Measurements from ENCODE around the gene NTM.
"Not testable (repeated sequence)": the region's sequence is repeated elsewhere in the genome, so short reads cannot be mapped to it uniquely, and the experiment has no call there.

The NTM gene

DNA sequence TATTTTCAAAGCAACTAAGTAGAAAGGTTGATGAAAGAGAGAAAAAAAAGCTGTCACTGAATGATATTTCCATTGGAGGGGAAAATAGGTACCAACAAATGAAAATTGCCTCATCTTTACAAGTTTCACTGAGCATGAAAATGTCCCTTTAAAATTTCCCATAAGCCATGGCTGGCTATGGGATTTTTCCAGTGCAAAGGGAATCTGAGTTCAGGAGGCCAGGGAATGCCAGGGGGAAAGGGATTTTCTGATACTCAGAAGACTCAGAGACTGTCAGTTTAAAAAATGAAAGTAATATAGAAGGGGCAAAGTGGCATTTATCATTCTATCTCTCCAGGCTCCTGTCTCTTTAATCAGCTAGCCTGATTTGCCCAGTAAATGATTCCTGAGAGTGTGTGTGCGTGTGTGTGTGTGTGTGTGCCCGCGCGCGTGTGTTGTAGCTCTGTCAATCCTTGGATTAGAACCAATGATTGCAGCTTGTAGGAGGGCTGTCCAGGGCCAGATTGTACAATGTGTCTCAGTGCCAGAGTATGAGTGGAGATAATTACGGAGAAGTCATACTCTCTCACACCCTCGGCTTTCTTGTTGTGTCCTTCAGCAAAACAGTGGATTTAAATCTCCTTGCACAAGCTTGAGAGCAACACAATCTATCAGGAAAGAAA is at the start of gene NTM:
TSS of gene NTM (plus strand) at position 526 of the 662 bp plus-strand sequence.
- peak; percentile 95 for DNase-seq

DNA sequence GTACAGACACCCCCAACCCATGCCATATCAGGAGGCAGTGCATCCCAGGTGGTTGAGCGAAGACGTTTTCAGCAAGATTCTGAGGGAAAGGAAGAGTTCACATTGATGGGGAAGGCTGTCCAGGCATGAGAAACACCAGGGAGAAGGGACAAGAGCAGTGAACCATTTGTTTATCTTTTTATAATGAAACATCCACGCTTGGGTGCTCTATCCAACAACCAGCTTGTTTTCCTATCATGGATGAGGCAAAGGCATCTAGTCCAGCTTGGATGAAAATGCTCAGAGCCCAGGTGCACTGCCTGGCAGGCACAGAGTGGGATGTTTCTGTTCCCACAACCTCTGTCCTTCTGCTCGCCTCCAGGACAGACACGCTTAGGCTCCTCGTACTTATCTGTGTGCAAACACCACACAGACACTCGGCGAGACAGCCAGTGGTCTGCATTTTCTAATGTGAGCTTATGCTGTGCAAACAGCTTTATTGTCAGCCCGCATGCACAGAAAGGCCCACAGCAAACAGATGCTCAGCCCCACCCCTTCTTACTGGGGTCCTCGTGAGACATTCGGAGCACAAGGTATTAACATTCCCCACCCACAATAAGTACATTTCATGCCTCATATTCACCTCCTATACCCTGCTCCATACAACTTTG is 45.4 kb upstream of the NTM start:
- DNase-seq, result no peak

DNA sequence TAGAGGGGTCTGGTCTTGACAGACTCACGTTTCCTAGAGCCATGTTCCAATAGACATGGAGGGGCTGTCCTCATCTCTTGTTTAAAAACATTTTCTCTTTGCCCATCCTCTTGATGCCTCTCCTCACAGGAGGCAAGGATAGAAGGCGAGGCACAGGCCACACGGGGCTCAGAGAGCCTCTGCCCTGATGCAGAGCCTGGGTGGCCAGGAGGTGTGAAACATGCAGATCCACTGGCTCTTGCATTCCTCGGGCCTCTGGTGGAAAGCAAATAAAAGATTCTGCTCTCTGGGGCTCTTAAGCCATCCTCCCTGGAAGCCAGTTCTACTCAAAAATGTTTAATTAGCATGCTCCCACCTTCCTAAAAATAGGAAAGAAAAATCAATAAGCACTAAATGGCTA is 43.6 kb upstream of the NTM start:
- DNase-seq, result no peak

DNA sequence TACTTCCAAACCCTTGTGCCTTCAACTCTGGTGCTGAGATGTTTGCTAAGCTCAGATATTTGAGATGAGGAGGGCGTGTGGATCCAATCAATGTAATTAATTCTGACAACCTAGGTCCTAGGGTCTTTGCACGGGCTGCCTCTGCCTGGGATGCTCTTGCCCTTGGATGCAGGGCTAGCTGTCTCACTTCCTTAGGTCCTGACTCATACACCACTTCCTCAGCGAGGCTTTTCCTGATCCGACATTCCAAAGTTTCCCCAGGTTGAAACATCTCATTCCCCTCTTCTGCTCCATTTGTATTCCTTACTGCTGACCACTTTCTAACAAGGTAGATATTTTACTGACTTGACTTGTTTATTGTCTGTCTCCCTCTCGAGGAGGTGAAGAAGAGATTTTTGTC is 43.0 kb upstream of the NTM start:
- no peak for DNase-seq

DNA sequence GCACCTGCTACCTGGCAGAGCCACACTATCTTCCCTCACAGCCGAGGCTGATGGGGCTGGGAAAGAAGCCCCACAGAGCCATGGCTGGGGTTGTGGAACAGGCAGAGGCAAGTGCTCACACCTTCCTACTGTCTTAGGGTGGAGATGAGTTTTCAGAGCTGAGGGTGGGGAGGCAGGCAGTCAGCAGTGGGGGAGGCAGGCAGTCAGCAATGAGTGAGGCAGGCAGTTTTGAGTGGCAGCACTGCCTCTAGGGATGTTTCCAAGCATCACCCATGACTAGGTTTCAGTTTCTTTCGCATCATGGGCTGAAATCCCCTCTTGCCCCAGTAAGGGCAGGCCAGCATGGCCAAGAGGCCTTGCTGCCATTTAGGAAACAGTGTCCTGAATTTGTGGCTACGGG is 41.6 kb upstream of the NTM start:
- DNase-seq, result no peak

DNA sequence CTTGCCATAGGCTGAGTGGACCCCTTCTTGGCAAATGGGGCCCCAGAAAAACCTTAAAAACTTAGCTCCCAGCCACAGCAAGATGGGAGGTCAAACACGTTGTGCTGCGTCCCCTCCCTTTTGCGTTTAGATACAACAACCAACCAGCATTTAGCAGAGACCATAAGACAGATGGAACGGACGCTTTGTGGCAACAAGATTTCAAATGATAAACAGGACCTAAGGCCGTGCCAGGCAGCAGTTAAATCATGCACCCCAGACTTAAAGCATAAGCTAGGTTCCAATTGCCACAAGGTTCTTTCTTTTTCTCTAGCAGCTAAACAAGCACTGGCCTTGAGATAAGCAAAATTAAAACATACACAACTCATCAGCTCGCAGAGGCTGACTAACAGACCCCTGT is 39.4 kb upstream of the NTM start:
- no peak for DNase-seq

DNA sequence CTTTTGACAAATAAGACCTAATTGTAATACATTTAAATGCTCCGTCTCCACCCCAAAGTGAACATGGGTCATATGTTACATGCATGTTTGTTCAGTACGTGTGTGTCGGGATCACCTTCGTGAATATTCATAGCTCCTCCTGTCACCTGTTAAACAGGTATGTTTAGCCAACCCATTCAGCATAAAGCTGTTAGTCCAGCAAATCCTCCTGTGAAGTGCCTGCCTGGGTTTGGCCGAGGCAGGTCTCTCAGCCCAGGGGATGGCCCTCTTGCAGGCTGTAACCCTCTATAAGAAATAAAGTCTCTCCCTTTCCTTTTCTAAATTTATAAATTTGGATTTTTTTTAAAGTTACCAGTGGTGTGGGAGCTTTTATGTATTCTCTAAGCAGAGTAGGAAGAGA is 38.9 kb upstream of the NTM start:
- DNase-seq, result no peak

DNA sequence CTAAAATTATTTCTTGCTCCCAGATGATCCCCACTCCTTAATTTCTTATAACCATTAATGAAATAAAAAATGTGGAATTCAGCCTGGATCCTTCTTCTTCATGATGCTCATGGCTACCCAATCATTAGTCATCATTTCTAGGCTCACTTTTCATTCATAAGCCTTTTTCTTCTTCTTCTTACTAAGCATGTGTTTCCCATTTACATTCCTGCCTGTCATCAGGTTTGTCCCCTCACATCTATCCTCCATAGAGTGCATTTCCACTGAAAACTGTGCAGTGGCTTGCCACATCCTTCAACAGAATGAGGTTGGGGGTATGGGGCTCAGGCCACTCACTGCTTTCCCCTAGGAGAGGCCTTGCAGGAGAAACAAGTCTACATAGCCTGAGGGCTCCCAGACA is 35.8 kb upstream of the NTM start:
- DNase-seq, result no peak

DNA sequence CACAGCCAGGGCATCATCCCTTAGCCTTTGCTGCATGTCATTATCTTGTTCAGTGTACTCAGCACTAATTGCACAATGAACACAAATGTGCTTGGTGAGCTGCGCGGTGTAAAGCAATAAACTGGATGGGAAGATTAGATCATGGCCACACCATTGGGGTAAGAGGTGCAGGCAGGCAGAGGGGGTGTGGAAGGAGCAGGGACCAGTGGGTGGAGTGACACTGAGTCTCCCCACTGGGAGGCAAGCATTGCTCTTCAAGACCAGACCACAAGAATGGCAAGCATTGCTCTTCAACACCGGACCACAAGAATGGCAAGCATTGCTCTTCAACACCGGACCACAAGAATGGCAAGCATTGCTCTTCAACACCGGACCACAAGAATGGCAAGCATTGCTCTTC is 28.5 kb upstream of the NTM start:
- peak; percentile 15 for DNase-seq

DNA sequence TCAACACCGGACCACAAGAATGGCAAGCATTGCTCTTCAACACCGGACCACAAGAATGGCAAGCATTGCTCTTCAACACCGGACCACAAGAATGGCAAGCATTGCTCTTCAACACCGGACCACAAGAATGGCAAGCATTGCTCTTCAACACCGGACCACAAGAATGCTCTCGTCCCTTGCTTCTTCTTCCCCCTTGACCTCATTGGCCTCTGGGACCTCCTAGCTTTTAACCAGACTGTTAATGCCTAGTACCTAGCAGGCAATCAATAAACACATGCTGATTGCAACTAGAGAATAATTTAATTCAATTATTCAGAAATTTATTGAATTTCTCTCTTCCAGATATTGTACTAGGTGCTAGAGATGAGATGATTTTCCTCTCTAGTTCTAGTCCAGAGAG is 28.0 kb upstream of the NTM start:
- not testable (repeated sequence) for DNase-seq

DNA sequence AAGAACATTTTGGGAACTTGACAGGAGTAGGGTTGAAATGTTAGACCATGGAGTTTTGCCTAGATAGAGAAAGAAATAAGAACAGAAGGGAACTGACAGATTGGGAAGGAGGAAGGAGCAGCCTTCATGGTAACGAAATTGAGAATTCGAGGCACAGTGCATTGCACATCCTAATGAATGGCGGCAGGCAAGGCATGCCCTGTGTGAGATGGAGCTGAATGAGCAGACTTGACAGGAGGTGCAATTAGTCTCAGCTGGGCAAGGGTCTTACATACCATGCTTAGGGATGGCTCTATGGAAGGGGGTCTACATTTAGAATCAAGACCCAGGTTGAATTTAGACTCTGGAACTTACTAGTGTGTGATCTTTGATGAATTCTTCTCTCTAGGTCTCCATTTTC is 25.0 kb upstream of the NTM start:
- DNase-seq, result no peak

DNA sequence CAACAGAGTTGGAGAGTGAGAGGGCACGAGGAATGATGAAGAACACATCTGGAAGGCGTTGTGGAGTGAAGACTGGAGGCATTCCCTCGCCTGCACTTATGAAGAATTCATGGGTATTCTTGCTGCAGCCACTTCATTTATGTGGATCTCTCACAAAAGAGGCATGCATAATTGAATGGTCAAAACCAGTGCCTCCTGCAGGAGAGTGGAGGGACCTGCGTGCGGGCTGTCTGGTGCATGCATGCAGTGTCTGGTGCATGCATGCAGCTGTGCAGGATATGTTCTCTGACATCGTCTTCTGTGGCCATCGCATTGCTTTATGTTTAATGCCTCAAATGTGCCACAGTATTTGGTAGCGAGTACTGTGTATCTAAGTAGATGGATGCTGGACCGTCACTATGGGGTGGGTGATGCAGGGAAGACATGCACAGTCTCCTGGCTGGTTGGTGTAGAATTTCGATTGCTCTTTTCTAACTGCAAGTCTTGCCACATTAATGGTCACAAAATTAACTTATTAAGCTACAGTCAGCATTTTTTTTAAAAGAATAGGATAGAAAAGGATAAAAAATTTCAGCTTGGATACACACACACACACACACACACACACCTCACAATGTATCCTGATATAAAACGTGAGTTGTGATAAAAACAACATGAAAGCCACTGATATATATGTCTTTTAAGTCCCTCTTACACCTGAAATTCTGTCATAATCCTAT is 20.9 kb upstream of the NTM start:
- no peak for DNase-seq

DNA sequence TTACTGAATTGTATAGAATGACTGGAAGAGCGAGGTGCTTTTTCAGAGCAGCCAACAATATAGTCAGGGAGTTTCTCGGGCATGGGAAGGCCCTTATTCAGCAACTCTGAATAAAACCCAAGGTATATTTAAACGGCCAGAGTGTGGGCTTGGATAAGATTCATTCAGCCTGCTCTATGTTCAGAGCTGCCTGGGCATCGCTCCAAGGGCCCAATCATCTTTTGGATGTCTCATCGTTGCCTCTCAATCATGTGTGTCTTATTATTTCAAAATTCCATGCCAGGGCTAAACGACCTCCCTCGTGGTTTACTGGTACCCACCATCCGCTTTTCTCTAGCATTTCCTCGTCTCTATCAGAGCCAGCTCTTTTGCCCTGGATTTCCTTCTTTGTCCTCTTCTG is 19.5 kb upstream of the NTM start:
- peak; percentile 57 for DNase-seq

DNA sequence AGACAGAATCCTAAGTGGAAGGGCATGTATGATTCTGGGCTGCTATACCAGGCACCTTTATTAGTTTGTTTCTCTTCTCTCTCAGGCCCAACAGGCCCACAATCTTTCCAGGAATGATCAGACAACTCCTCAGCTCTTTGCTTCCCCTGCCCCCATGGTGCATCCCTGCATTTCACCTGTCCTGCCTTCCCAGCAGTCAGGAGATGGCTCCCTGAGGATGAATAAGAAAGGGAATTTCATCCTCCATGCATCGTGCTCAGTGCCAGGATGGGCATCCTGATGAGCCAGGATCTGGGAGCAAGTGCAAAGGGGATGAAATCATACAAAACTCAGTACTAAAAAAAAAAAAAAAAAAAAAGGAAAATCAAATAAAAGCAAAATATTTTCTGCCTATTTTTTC is 18.6 kb upstream of the NTM start:
- no peak for DNase-seq

DNA sequence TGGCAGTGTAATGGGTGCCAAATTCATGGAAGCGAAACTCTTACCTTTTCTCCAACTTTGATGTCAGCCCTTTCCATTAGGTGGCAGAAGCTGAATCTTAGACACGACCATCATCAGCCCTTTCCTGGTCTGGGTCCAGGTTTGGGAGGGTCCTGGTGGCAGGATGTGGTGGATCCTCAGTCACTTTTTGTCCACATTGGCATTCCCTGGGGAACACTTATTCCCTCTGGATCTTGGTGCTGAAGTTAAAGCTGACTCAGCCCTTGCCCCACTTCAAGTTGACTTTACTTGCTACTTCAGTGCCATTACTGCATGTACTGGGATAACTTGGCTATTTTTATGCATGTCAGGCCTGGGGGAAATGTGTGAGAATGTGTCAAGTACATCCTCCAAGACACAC is 16.6 kb upstream of the NTM start:
- no peak for DNase-seq

DNA sequence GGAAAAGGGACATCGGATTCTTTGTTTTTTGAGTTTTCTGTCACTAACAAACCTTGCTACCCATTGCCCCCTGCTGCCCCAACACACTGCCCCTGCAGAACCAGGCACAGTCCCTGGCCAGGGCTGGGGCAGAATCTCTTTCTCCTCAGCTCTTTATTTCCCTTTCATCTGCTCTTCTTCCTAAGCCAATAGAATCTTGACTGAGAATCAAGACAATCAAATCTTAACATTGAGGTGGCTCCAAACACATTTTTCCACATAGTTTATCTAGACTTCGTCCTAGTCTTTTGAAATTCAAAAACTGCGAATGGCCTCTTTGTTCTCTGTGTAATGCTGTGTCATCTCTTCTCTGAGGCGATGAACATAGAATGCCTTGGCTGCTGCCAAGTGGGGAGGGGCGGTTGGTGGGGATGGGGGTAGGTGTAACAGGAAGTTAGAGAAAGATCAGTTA is 16.1 kb upstream of the NTM start:
- no peak for DNase-seq

DNA sequence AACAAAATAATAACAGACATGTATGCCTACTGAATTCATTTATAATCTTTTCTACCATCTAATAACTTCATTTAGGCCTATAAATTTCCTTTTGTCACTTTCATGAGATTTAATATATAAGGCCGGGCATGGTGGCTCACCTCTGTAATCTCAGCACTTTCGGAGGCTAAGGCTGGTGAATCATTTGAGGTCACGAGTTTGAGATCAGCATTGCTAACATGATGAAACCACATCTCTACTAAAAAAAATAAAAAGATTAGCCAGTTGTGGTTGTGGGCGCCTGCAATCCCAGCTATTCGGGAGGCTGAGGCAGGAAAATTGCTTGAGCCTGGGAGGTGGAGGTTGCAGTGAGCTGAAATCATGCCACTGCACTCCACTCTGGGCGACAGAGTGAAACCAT is 14.2 kb upstream of the NTM start:
- DNase-seq, result no peak

DNA sequence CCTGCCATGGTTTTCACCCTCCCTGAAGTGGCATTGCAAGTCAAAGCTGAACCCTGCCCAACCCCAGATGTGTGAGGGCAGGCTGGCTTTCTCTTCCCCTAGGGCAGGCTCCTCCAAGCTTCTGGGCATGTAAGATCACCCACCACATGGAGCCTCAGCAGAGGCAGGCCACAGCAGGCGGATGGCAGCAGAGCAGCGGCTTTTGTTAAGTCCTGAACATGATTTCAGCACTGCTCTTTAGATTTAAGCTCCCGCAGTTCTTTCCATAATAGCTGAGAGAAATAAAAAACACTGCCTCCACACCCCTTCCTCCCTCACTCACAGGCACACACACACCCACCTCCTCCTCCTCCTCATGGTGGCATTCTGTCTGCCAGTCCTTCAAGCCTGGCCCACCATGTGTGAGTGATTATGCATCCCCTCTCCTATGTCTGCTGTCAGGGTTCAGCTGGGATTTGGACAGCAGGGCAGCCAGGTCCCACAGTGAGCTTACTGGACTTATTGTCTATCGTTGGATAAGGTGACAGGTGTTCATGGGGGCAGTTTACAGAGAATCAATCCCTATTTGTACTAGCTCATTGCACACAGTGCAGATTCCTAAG is 5.0 kb upstream of the NTM start:
- DNase-seq, result no peak

DNA sequence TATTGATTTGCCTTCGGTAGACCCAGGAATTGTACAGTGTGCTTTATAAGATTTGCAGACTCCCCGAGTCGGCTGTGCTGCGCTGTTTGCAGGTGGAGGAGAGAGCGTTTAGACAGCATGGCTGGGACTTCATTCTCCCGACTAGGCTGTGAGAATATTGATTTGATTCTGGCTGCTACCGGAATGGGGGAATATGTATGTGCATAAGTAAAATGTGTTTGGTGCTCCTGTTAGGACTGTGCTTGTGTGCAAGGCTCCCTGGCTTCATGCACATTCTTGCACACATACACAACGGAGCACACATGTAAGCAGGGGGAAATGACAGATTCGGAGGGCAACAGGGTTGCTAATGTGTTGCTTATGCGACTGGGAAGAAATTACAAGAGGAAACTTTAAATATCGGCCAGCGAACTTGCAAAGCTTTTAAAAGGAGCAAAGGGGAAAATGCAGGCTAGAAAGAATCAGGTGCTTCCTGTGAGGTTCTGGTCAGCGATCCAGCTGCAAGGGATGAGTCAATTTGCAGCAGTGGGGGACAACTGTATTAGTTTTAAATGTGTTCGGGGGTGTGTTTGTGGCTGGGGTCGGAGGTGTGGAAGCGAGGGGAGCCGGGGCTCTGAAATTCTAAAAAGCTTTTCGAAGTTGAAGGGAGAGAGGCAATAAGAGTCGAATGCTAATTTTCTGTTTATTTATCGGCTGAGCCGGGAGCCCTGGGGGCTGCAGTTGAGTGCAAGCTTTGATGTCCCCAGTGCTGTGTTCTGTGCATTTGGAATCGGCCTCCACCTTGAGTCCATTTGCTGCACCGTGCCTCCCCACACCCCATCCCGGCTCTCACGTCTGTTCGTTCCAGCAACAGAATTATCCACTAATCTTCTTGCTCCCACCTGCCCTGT is 731 bp downstream of the NTM start:
- peak; percentile 59 for DNase-seq

DNA sequence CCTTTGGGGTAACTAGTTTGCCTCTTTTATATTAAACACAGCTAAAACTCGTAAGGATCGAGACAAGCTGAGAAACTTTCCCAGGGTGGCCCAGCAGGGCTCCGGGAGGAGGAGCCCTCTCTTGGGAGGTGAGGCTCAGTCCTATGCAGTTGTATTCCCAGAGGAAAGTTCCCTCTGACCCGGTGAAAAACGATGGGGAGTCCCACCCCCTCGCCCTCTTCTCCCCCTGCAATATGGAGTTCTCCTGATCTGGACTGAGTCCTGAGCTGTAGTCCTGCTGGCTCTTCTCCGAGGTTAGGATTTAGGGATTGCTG is 1.3 kb downstream of the NTM start:
- no peak for DNase-seq

DNA sequence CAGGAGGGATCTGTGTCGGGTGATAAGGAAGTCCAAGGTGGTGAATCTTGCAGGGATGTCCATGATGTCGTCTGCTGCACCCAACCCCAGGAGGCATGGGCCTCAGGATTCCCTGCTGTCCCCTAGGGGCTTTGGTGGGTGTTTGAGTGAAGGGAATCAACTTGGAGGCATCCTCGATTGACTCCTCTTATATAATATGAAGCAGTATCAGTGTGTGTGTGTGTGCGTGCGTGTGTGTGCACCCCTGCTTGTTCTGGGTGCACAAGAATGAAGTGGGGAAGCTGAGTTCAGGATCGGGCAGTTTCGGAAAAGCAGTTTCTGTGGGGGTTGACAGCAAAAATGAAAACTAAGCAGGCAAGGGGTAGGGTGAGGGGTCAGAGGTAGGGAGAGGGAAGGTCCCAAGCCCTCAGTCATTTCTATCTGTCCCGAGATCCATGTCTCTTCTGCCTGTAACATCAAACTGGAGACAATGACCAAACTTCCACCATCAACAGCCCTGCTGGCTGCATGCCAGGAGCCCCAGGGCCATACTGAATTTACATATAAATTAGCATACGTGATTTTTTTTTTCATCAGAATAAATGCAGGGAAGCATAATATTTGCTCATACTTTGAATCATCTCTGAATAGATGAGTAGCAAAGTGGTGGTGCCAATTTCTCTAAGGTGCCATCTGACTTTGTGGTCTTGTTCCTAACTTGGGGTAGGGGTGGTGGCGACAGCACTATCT is 2.0 kb downstream of the NTM start:
- no peak for DNase-seq

DNA sequence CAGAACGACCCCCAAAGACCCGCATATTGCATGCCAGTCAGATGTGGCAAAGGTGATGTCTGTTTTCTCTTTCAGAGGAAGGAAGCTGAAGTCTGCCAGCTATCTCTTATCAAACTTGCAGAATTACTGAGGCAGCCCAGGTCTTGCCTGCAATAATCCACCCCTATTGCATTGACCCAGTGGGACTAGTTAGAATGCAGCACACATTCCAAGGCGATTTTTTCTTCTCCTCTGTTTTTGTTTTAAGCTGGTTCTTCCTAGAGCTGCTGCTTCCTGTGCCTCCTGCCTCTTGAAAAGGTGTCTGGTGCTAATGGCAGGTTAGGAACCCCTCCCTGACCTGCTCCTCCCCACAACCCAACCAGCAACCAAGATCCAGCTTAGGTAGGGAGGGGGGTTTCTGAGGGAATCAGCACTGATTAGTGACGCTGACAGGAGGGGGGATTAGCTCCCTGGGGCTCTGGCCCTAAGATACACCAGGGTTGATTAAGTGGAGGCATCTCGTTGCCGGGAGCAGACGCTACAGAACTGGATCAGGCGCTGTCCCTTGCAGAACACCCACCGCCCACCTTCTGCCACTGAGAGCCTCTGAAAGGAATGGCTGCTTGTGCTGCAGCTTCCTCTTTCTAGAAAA is 2.8 kb downstream of the NTM start:
- no peak for DNase-seq
